Hepatocyte (in vitro differentiated cells): ENCODE data around the gene SESN3.

ENCODE experiments used
- CTCF ChIP-seq: fragments of 200-600 bp; sonication (generic); IDR thresholded peaks from 2 replicates; pipeline ENCODE4 v1.5.1; 2016; ENCODE audit warnings: antibody characterized with exemption, mild to moderate bottlenecking; ENCODE audit not compliant: poor library complexity
- EZH2 ChIP-seq: fragments of 200-600 bp; sonication (generic); IDR thresholded peaks from 2 replicates; pipeline ENCODE4 v1.6.1; 2016; ENCODE audit warnings: antibody characterized with exemption, mild to moderate bottlenecking, borderline replicate concordance
- EZH2phosphoT487 ChIP-seq: fragments of 200-600 bp; sonication (generic); IDR thresholded peaks from one replicate; pipeline ENCODE4 v1.6.1; 2018; ENCODE audit warnings: antibody characterized with exemption, mild to moderate bottlenecking, low read depth, moderate library complexity; ENCODE audit not compliant: unreplicated experiment, severe bottlenecking

GRCh38 chr11:95241681-95242081 lies 10.7 kb upstream of the SESN3 start:
- TF ChIP-seq CTCF (no peak), EZH2phosphoT487 (no peak), EZH2 (no peak)
